Measurements from ENCODE around the gene FIBCD1. TPM values are rescaled to one million over a fixed set of nuclear protein-coding genes. Genes with fewer than 3 reads are reported as not detected.

FIBCD1 gene
- total RNA-seq, 1 donor from 2014 or later: 0.20 TPM

DNA sequence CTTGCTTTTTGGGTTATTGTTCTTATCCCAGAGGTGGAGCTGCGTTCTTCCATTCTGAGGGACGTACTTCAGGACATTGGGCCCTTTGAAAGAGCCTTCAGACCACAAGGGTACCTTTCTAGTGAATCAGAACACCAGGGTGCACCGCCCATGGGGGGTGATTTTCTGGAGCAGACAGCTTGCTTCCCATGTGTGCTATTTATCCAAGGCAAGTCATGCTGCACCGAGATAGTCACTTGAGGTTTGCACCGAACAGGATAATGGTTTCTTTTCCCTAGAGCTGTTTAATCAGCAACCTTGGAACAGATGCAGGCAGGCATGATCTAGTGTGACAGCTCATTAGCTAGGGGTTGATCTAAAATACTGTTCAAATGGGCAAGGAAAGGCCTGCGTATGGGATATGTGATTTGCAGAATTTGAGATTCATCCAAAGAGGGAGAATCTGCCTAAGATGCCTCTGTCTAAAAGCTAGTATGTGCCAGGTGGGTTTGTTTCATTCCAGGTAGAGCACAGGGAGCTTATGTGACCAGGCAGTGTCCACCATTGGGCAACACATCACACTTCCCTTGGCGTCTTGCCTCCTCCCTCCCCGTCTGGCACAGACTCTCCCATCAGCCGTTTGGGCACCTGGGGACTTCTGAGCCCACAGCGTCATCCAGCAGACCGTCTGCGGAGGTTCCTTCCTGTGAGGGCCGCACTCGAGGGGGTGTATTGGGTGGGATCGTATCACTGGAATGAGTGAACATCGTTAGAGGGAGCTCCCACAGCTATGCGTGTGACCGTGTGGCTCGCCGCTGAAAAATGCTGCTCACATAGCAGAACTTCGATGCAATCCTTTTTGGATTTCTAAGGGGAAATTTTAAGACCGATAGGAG is 80.9 kb downstream of the FIBCD1 start:
- ATAC-seq: no peak

DNA sequence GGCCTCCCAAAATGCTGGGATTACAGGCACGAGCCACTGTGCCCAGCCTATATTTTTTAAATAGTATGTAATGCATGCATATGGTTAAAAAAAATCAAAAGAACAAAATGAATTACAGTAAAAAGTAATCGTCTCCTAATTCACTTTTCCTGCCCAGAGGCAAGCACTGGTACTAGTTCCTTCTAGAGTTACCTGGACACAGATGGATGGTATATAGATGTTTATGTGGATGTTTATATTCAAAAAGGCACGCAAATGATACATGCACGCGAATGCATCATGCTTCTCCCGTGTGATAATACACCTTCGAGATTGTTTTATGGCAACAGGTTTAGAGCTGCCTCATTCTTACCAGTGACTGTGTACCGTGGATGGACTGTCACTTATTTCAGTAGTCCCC is 82.6 kb downstream of the FIBCD1 start:
- ATAC-seq: no peak

DNA sequence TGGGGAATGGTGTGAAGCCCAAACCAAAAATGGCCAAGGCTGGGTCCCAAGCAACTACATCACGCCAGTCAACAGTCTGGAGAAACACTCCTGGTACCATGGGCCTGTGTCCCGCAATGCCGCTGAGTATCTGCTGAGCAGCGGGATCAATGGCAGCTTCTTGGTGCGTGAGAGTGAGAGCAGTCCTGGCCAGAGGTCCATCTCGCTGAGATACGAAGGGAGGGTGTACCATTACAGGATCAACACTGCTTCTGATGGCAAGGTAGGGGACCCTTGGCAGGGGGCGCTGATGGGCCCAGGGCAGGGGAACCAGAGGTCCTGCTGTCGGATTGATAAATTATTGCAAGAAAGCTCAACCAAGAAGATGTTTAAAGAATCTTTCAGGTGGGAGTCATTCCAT is 84.2 kb downstream of the FIBCD1 start:
- no peak for ATAC-seq

DNA sequence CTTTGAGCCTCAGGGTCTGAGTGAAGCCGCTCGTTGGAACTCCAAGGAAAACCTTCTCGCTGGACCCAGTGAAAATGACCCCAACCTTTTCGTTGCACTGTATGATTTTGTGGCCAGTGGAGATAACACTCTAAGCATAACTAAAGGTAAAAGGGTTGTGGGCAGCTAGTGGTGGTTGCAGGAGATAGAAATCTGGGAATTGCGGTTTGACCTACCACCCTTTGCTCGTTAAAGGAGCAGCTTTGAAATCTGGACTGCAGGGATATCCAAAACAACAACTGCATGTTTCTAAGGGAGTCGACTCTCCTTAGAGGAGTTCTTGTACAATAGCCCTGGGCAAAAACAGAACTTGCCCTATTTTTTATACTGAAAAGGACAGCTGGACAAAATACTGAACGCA is 85.0 kb downstream of the FIBCD1 start:
- no peak for ATAC-seq

DNA sequence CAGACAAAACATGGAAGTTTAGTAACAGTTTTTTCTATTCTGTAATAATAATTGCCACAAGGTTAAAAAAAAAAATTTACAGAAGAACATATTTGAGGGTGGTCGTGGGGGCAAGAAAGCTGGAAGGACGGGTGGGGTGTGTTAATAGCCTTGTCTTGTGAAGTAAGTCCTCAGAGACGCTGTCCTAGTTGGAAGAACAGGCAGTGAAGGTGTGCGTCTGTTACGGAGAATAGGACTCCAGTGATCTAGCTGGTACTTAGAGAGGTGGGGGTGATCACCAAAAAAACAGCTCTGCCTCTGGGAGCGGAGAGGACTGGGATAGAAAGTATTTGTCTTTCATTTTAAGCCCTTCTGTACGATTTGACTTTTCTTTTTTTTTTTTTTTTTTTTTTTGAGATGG is 86.2 kb downstream of the FIBCD1 start:
- no peak for ATAC-seq

Other genes starting within 250 kb of the FIBCD1 start
- gene EXOSC2, start 245.5 kb downstream of the FIBCD1 start, total RNA-seq: 19.6 TPM
- gene ABL1, start 104.0 kb downstream of the FIBCD1 start, total RNA-seq: 28.4 TPM
- not detected for gene QRFP, start 42.4 kb downstream of the FIBCD1 start, total RNA-seq
- gene LAMC3, start 69.9 kb upstream of the FIBCD1 start, total RNA-seq: 0.52 TPM
- gene AIF1L, start 157.3 kb upstream of the FIBCD1 start, total RNA-seq: 63.3 TPM
- gene NUP214, start 186.3 kb upstream of the FIBCD1 start, total RNA-seq: 40.5 TPM

All from esophagus mucosa (tissue), 1 donor.